Measurements from ENCODE around the gene CRTAC1.

Gene CRTAC1

GRCh38 chr10:97964748-97965147 lies 65.7 kb downstream of the CRTAC1 start:
- no peak for DNase-seq

GRCh38 chr10:97961945-97962344 lies 68.5 kb downstream of the CRTAC1 start:
- no peak for DNase-seq

- DNase-seq: no peak
Observed at GRCh38 chr10:97960269-97961056, 70.0 kb downstream of the CRTAC1 start.

- DNase-seq: no peak
Observed at GRCh38 chr10:97949462-97949861, 81.0 kb downstream of the CRTAC1 start.

GRCh38 chr10:97948822-97949221 lies 81.6 kb downstream of the CRTAC1 start:
- DNase-seq: no peak

GRCh38 chr10:97944772-97945171 lies 85.6 kb downstream of the CRTAC1 start:
- no peak for DNase-seq

- no peak for DNase-seq
Observed at GRCh38 chr10:97943294-97943693, 87.1 kb downstream of the CRTAC1 start.

GRCh38 chr10:97940534-97940933 lies 89.9 kb downstream of the CRTAC1 start:
- DNase-seq: no peak

GRCh38 chr10:97939446-97939990 lies 90.9 kb downstream of the CRTAC1 start:
- no peak for DNase-seq

- DNase-seq: no peak
Observed at GRCh38 chr10:97937928-97938327, 92.5 kb downstream of the CRTAC1 start.

GRCh38 chr10:97937054-97937453 lies 93.4 kb downstream of the CRTAC1 start:
- no peak for DNase-seq

GRCh38 chr10:97936126-97936525 lies 94.3 kb downstream of the CRTAC1 start:
- DNase-seq: no peak

- no peak for DNase-seq
Observed at GRCh38 chr10:97932932-97933530, 97.4 kb downstream of the CRTAC1 start.

GRCh38 chr10:97931041-97931440 lies 99.4 kb downstream of the CRTAC1 start:
- no peak for DNase-seq

- DNase-seq: no peak
Observed at GRCh38 chr10:97928897-97929296, 101.5 kb downstream of the CRTAC1 start.

GRCh38 chr10:97927622-97928021 lies 102.8 kb downstream of the CRTAC1 start:
- no peak for DNase-seq

GRCh38 chr10:97926055-97926454 lies 104.4 kb downstream of the CRTAC1 start:
- no peak for DNase-seq

- DNase-seq: no peak
Observed at GRCh38 chr10:97925308-97925938, 105.0 kb downstream of the CRTAC1 start.

- DNase-seq: no peak
Observed at GRCh38 chr10:97924678-97925077, 105.7 kb downstream of the CRTAC1 start.

GRCh38 chr10:97923476-97923875 lies 106.9 kb downstream of the CRTAC1 start:
- DNase-seq: no peak

- no peak for DNase-seq
Observed at GRCh38 chr10:97923057-97923456, 107.4 kb downstream of the CRTAC1 start.

GRCh38 chr10:97922022-97922758 lies 108.2 kb downstream of the CRTAC1 start:
- no peak for DNase-seq

GRCh38 chr10:97921581-97922021 lies 108.8 kb downstream of the CRTAC1 start:
- DNase-seq: no peak
